ENCODE measurements around the gene HSPA4L.
A peak's percentile ranks its signal among the peaks of the same experiment; 100 is the strongest.

Gene HSPA4L

DNA sequence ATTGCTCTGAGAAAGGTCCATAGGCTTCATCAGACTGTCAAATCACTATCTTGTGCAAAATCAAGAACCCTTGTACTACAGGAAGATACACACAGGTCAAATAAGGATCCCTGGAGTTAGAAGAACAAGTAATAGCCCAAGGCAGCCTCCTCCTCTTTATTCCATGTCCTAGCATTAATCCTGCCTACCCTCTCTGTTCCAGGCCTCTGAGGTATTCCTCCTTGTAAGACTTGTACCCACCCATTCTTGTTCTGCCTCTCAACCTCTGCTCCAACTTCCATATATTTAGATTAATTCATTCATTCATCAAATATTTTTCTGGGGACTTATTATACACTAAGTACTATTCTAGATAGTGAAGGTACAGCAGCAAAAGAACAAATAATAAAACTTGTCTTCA lies 88.2 kb downstream of the HSPA4L start:
- no peak for DNase-seq (ENCODE audit: low spot score)

- no peak for DNase-seq (ENCODE audit: low spot score)
Observed at GRCh38 chr4:127870688-127871087, 88.6 kb downstream of the HSPA4L start.

GRCh38 chr4:127875791-127876190 lies 93.7 kb downstream of the HSPA4L start:
- DNase-seq (ENCODE audit: low spot score), result no peak

- peak; percentile 97 for DNase-seq (ENCODE audit: low spot score)
Observed at GRCh38 chr4:127880763-127881562, 98.8 kb downstream of the HSPA4L start, which contains the start of gene PLK4. Gene PLK4, plus strand, starts transcription at chr4:127880893. Its CDS starts 242 bp downstream, at chr4:127881135.

GRCh38 chr4:127881563-127881864 lies 99.4 kb downstream of the HSPA4L start:
- DNase-seq (ENCODE audit: low spot score), result no peak

- no peak for DNase-seq (ENCODE audit: low spot score)
Observed at GRCh38 chr4:127888559-127888958, 106.4 kb downstream of the HSPA4L start.

DNA sequence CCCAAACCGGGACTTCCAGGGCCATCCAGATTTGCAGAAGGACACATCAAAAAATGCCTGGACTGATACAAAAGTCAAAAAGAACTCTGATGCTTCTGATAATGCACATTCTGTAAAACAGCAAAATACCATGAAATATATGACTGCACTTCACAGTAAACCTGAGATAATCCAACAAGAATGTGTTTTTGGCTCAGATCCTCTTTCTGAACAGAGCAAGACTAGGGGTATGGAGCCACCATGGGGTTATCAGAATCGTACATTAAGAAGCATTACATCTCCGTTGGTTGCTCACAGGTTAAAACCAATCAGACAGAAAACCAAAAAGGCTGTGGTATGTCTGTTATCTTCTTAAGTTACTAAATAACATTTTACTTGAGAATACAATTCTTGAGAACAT lies 107.8 kb downstream of the HSPA4L start:
- DNase-seq (ENCODE audit: low spot score), result no peak
